ENCODE measurements around the gene SEZ6L2.

The SEZ6L2 gene

GRCh38 chr16:29909391-29909790 is 10.0 kb upstream of the SEZ6L2 start:
- H3K4me3 ChIP-seq (ENCODE audit: low read depth, low read length), result no peak overlapping the region
- no peak for DNase-seq (ENCODE audit: low read depth)
- TF ChIP-seq CTCF (IDR thresholded peaks at IDR 0.05; ENCODE audit: low read depth, low read length, missing control alignments), result no peak

GRCh38 chr16:29908719-29909220 is 9.4 kb upstream of the SEZ6L2 start:
- no peak for DNase-seq (ENCODE audit: low read depth)
- no peak for TF ChIP-seq CTCF (IDR thresholded peaks at IDR 0.05; ENCODE audit: low read depth, low read length, missing control alignments)
- no peak overlapping the region for H3K4me3 ChIP-seq (ENCODE audit: low read depth, low read length)

- TF ChIP-seq CTCF (IDR thresholded peaks at IDR 0.05; ENCODE audit: low read depth, low read length, missing control alignments), result no peak
- no peak for DNase-seq (ENCODE audit: low read depth)
- H3K4me3 ChIP-seq (ENCODE audit: low read depth, low read length), result no peak overlapping the region
Observed at GRCh38 chr16:29907973-29908372, 8.6 kb upstream of the SEZ6L2 start.

- no peak for TF ChIP-seq CTCF (IDR thresholded peaks at IDR 0.05; ENCODE audit: low read depth, low read length, missing control alignments)
- H3K4me3 ChIP-seq (ENCODE audit: low read depth, low read length), result no peak overlapping the region
- no peak for DNase-seq (ENCODE audit: low read depth)
Observed at GRCh38 chr16:29906520-29907244, 7.3 kb upstream of the SEZ6L2 start.

GRCh38 chr16:29905668-29906067 is 6.3 kb upstream of the SEZ6L2 start:
- DNase-seq (ENCODE audit: low read depth), result no peak
- no peak for TF ChIP-seq CTCF (IDR thresholded peaks at IDR 0.05; ENCODE audit: low read depth, low read length, missing control alignments)
- no peak overlapping the region for H3K4me3 ChIP-seq (ENCODE audit: low read depth, low read length)

- TF ChIP-seq CTCF (IDR thresholded peaks at IDR 0.05; ENCODE audit: low read depth, low read length, missing control alignments), result no peak
- H3K4me3 ChIP-seq (ENCODE audit: low read depth, low read length), result no peak overlapping the region
- DNase-seq (ENCODE audit: low read depth), result no peak
Observed at GRCh38 chr16:29904947-29905346, 5.6 kb upstream of the SEZ6L2 start.

GRCh38 chr16:29903590-29903989 is 4.2 kb upstream of the SEZ6L2 start:
- DNase-seq (ENCODE audit: low read depth), result no peak
- TF ChIP-seq CTCF (IDR thresholded peaks at IDR 0.05; ENCODE audit: low read depth, low read length, missing control alignments), result no peak
- no peak overlapping the region for H3K4me3 ChIP-seq (ENCODE audit: low read depth, low read length)
